Loucy (cell line): ENCODE data around the gene CHRM2.

ENCODE experiments used
- H2AFZ ChIP-seq: fragments of 200-600 bp; sonication (generic); 2 replicates; pipeline ENCODE4 v1.6.0; 2016; ENCODE audit warnings: antibody characterized with exemption, mild to moderate bottlenecking, low read length, moderate library complexity
- H3F3A ChIP-seq: fragments of 200-600 bp; 2 replicates; pipeline ENCODE4 v1.6.0; 2016; ENCODE audit warnings: antibody characterized with exemption, low read depth, mild to moderate bottlenecking
- H3K27me3 ChIP-seq: fragments of 200-600 bp; sonication (generic); 2 replicates; pipeline ENCODE4 v1.6.1; 2014; ENCODE audit warnings: low read length, mild to moderate bottlenecking; ENCODE audit not compliant: insufficient read depth, poor library complexity, severe bottlenecking
- H3K36me3 ChIP-seq: fragments of 200-600 bp; sonication (generic); 2 replicates; pipeline ENCODE4 v1.6.1; 2016; ENCODE audit warnings: low read length; ENCODE audit not compliant: insufficient read depth
- H3K4me1 ChIP-seq: fragments of 200-600 bp; sonication (generic); 2 replicates; pipeline ENCODE4 v1.5.1; 2014; ENCODE audit warnings: low read length, mild to moderate bottlenecking; ENCODE audit not compliant: insufficient read depth, poor library complexity, severe bottlenecking
- H3K4me2 ChIP-seq: fragments of 200-600 bp; sonication (generic); 2 replicates; pipeline ENCODE4 v1.6.0; 2014; ENCODE audit warnings: antibody characterized with exemption, low read length, low read depth, mild to moderate bottlenecking; ENCODE audit not compliant: poor library complexity, severe bottlenecking
- H3K4me3 ChIP-seq: fragments of 200-600 bp; sonication (generic); 2 replicates; pipeline ENCODE4 v1.5.1; 2014; ENCODE audit warnings: low read length, mild to moderate bottlenecking, mixed read lengths; ENCODE audit not compliant: poor library complexity, severe bottlenecking
- H3K79me2 ChIP-seq: fragments of 200-600 bp; sonication (generic); 2 replicates; pipeline ENCODE4 v1.6.1; 2014; ENCODE audit warnings: low read length; ENCODE audit not compliant: insufficient read depth
- H3K9ac ChIP-seq: fragments of 200-600 bp; sonication (generic); 2 replicates; pipeline ENCODE4 v1.6.0; 2014; ENCODE audit warnings: mild to moderate bottlenecking, low read depth, low read length, moderate library complexity; ENCODE audit not compliant: poor library complexity, severe bottlenecking
- H3K9me2 ChIP-seq: fragments of 200-600 bp; sonication (generic); replicated peaks from 2 replicates; pipeline ENCODE4 v1.6.1; 2016; ENCODE audit warnings: low read depth, low read length, mixed read lengths
- H3K9me3 ChIP-seq: fragments of 200-600 bp; sonication (generic); 2 replicates; pipeline ENCODE4 v1.6.1; 2014; ENCODE audit warnings: mild to moderate bottlenecking, antibody characterized with exemption, low read length, low read depth; ENCODE audit not compliant: insufficient read depth
- H4K20me1 ChIP-seq: fragments of 200-600 bp; sonication (generic); 2 replicates; pipeline ENCODE4 v1.6.0; 2014; ENCODE audit warnings: antibody characterized with exemption, low read length, mild to moderate bottlenecking; ENCODE audit not compliant: insufficient read depth, poor library complexity, severe bottlenecking
- EZH2phosphoT487 ChIP-seq: fragments of 200-600 bp; IDR thresholded peaks from 2 replicates; pipeline ENCODE4 v1.6.1; 2018; ENCODE audit warnings: antibody characterized with exemption, mild to moderate bottlenecking, moderate library complexity, borderline replicate concordance
- TF ChIP-seq, protein P1 (sequence below): fragments of 200-600 bp; sonication (generic); conservative IDR thresholded peaks from 2 replicates; pipeline ENCODE4 v1.5.1; 2014; ENCODE audit warnings: mild to moderate bottlenecking, antibody characterized with exemption, low read length

Gene CHRM2

DNA sequence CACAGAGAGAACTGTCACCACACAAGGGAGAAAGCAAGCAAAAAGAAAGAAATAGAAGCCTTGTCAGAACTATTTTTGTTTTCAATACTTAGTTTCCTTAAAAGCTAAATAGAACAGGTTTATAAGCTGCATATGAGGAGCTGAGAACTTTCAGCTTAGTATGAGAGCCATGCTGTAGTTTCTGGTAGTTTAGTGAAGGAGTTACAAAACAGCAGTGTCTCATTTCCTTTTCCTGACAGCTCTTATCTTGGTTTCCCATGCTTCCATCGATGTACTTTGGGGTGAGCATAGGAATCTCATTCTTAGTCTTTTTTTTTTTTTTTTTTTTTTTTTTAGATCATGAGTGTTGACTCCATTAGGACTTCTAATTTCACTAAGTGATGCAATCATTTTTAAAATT is 8.6 kb upstream of the CHRM2 start:
- Histone ChIP-seq H3K4me2 (no peak overlapping the region), H3K36me3 (no peaks in the 10 kb centered on the region), H3K79me2 (no peaks in the 10 kb centered on the region), H3K4me1 (no peaks in the 10 kb centered on the region), H3K9me2 (no peaks in the 10 kb centered on the region), H3K9ac (no peak overlapping the region), H3K4me3 (no peak overlapping the region), H3K9me3 (no peaks in the 10 kb centered on the region), H3K27me3 (no peaks in the 10 kb centered on the region), H4K20me1 (no peaks in the 10 kb centered on the region), H2AFZ (no peak overlapping the region), H3F3A (no peaks in the 10 kb centered on the region)
- TF ChIP-seq EZH2phosphoT487, result no peak
- TF ChIP-seq, protein P1, sequence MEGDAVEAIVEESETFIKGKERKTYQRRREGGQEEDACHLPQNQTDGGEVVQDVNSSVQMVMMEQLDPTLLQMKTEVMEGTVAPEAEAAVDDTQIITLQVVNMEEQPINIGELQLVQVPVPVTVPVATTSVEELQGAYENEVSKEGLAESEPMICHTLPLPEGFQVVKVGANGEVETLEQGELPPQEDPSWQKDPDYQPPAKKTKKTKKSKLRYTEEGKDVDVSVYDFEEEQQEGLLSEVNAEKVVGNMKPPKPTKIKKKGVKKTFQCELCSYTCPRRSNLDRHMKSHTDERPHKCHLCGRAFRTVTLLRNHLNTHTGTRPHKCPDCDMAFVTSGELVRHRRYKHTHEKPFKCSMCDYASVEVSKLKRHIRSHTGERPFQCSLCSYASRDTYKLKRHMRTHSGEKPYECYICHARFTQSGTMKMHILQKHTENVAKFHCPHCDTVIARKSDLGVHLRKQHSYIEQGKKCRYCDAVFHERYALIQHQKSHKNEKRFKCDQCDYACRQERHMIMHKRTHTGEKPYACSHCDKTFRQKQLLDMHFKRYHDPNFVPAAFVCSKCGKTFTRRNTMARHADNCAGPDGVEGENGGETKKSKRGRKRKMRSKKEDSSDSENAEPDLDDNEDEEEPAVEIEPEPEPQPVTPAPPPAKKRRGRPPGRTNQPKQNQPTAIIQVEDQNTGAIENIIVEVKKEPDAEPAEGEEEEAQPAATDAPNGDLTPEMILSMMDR, result no peak

DNA sequence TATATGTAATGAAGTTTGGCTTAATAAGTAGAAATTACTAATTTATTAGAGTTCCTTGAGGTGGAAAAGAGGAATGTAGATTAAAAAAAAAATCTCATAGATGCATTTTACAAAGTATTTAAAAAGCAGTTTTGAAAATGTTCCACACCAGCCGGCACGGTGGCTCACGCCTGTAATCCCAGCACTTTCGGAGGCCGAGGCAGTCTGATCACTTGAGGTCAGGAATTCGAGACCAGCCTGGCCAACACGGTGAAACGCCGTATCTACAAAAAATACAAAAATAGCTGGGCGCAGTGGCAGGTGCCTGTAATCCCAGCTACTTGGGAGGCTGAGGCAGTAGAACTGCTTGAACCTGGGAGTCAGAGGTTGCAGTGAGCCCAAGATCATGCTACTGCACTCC is 3.2 kb upstream of the CHRM2 start:
- Histone ChIP-seq H3K36me3 (no peaks in the 10 kb centered on the region), H3K27me3 (no peaks in the 10 kb centered on the region), H3K9me2 (no peaks in the 10 kb centered on the region), H3K4me3 (no peak overlapping the region), H3K9ac (no peak overlapping the region), H3K79me2 (no peaks in the 10 kb centered on the region), H3K4me1 (no peaks in the 10 kb centered on the region), H3F3A (no peaks in the 10 kb centered on the region), H4K20me1 (no peaks in the 10 kb centered on the region), H3K9me3 (no peaks in the 10 kb centered on the region), H2AFZ (no peak overlapping the region), H3K4me2 (no peak overlapping the region)
- no peak for TF ChIP-seq EZH2phosphoT487
- TF ChIP-seq, protein P1, result no peak

DNA sequence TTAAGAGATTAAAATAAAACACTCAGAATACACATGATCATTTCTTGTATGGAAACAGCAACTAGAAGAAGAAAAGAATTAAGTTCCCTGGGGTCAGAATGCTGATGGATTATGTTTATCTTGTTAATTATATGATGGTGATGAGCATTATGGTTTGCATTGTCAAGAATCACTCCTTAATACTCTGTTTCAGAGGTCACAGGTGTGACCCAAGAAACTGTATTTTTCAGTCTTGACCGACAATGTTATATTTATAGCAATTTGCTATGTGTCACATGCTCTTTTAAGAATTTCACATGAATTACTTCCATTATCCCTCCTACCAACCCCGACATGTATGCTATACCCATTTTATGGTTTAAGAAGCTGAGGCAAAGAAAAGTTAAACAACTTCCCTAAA is 2.7 kb upstream of the CHRM2 start:
- TF ChIP-seq, protein P1, result no peak
- no peak for TF ChIP-seq EZH2phosphoT487
- Histone ChIP-seq H4K20me1 (no peaks in the 10 kb centered on the region), H3K36me3 (no peaks in the 10 kb centered on the region), H3K79me2 (no peaks in the 10 kb centered on the region), H3K9ac (no peak overlapping the region), H3K4me2 (no peak overlapping the region), H3K27me3 (no peaks in the 10 kb centered on the region), H3K9me3 (no peaks in the 10 kb centered on the region), H3K4me3 (no peak overlapping the region), H3F3A (no peaks in the 10 kb centered on the region), H3K4me1 (no peaks in the 10 kb centered on the region), H3K9me2 (no peaks in the 10 kb centered on the region), H2AFZ (no peak overlapping the region)
